ENCODE measurements around the gene KIRREL3. TPM values are rescaled to one million over a fixed set of nuclear protein-coding genes. Genes with fewer than 3 reads are reported as not detected.

Gene KIRREL3
- total and polyA plus RNA-seq, 2 donors (not counting 3 experiments of a cell fraction or from before 2014, with no cell fraction given) = not detected

DNA sequence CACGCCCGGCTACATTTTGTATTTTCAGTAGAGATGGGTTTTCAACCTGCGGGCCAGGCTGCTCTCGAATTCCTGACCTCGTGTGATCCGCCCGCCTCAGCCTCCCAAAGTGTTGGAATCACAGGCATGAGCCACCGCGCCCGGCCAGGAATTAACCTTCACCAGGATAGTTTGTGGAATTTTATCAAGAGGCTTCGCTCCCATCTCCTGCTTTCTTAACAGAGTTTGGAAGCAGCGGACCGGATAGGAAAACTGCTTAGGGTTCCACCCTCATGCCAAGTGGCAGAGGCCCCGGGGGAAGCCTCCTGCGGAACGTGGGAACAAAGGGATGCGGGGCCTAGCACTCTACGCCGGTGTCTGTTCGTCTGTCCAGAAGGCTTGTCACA lies 415.2 kb downstream of the KIRREL3 start:
- intact Hi-C loops (cut with micrococcal nuclease) = loop anchor here (5.0 kb wide), 3 partner anchors 143 to 523 kb away; partner anchors contain the start of genes CDON and DCPS
- H3K4me2 ChIP-seq (ENCODE audit: insufficient read depth, low read length) = peak overlapping the region; percentile 69
- peak overlapping the region; percentile 82 for H3K27ac ChIP-seq (ENCODE audit: insufficient read depth, low read depth, low read length)

More for the DNA sequence above, 415.2 kb downstream of the KIRREL3 start:
- Histone ChIP-seq H2AFZ (ENCODE audit: low read depth, low read length) (peak overlapping the region; percentile 92), H4K20me1 (replicated peaks; ENCODE audit: control insufficient read depth, extremely low read depth, insufficient read depth, low read length) (no peaks in the 10 kb centered on the region), H3K9me1 (replicated peaks; ENCODE audit: control insufficient read depth, extremely low read depth, insufficient read depth, low read length) (no peaks in the 10 kb centered on the region), H3K9ac (replicated peaks; ENCODE audit: extremely low read depth, insufficient read depth, low read length) (peak overlapping the region; percentile 75), H3K9me3 (replicated peaks; ENCODE audit: control insufficient read depth, insufficient read depth, low read length) (no peaks in the 10 kb centered on the region), H3K27me3 (ENCODE audit: control insufficient read depth in 2 of 2, insufficient read depth in 2 of 2, low read length in 2 of 2) (no peaks in the 10 kb centered on the region), H3K4me3 (replicated peaks in 1 of 3; ENCODE audit: insufficient read depth in 1 of 3, low read depth in 1 of 3, low read length in 3 of 3) (peak overlapping the region in 1 of 3 experiments; percentile 28), H3K79me2 (ENCODE audit: control insufficient read depth, insufficient read depth, low read length) (no peaks in the 10 kb centered on the region), H3K4me1 (ENCODE audit: control insufficient read depth, extremely low read depth, insufficient read depth, low read length) (peaks cover 11% of the 10 kb centered on the region), H3K36me3 (ENCODE audit: control insufficient read depth in 2 of 2, extremely low read depth in 1 of 2, insufficient read depth in 2 of 2, low read length in 2 of 2) (no peaks in the 10 kb centered on the region)
- TF ChIP-seq POLR2AphosphoS5 (IDR thresholded peaks at IDR 0.05; ENCODE audit: insufficient read depth, low read depth, low read length) = no peak
- TF ChIP-seq, protein P1, sequence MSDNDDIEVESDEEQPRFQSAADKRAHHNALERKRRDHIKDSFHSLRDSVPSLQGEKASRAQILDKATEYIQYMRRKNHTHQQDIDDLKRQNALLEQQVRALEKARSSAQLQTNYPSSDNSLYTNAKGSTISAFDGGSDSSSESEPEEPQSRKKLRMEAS (IDR thresholded peaks at IDR 0.05; ENCODE audit: insufficient read depth, insufficient read length) = no peak
- no peak for TF ChIP-seq MYC (IDR thresholded peaks at IDR 0.05; ENCODE audit: low read depth, low read length)
- TF ChIP-seq, protein P2, sequence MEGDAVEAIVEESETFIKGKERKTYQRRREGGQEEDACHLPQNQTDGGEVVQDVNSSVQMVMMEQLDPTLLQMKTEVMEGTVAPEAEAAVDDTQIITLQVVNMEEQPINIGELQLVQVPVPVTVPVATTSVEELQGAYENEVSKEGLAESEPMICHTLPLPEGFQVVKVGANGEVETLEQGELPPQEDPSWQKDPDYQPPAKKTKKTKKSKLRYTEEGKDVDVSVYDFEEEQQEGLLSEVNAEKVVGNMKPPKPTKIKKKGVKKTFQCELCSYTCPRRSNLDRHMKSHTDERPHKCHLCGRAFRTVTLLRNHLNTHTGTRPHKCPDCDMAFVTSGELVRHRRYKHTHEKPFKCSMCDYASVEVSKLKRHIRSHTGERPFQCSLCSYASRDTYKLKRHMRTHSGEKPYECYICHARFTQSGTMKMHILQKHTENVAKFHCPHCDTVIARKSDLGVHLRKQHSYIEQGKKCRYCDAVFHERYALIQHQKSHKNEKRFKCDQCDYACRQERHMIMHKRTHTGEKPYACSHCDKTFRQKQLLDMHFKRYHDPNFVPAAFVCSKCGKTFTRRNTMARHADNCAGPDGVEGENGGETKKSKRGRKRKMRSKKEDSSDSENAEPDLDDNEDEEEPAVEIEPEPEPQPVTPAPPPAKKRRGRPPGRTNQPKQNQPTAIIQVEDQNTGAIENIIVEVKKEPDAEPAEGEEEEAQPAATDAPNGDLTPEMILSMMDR (IDR thresholded peaks at IDR 0.05; ENCODE audit: extremely low read depth in 1 of 2, insufficient read depth in 1 of 2, low read depth in 1 of 2, low read length in 2 of 2) = no peak
- TF ChIP-seq EZH2 (IDR thresholded peaks at IDR 0.05; ENCODE audit: borderline replicate concordance, low read depth, low read length, severe bottlenecking) = no peak
- TF ChIP-seq FOS (IDR thresholded peaks at IDR 0.05; ENCODE audit: borderline replicate concordance, insufficient read depth, low read length) = no peak
- no peak for TF ChIP-seq GATA2 (IDR thresholded peaks at IDR 0.05; ENCODE audit: insufficient read depth, insufficient read length, low read depth, low read length)
- TF ChIP-seq POLR2A (IDR thresholded peaks at IDR 0.05; ENCODE audit: low read depth, low read length) = no peak
- TF ChIP-seq JUN (IDR thresholded peaks at IDR 0.05; ENCODE audit: borderline replicate concordance, insufficient read depth, insufficient read length, low read depth) = no peak
- FAIRE-seq (no peak), DNase-seq (ENCODE audit: low read depth, low spot score) (no peak)
- CTCF ChIA-PET = interaction anchor here (0.6 to 1.5 kb wide), 11 partner anchors 10 to 405 kb away, joined by 3 to 17 read pairs (median 4); no protein-coding TSS in a partner anchor
- BruUV-seq (replicated peaks) = TSS peak; percentile 87
- dilution Hi-C loops (cut with MboI; ENCODE audit: extremely low pct_ligation_motif_present, low sequenced_read_pairs) = no loop called here
- POLR2A ChIA-PET = no interaction called here

All from endothelial cell of umbilical vein (primary cell).